CD4-positive, alpha-beta T cell (primary cell): ENCODE data around the gene GAPDH. TPM values are rescaled to one million over a fixed set of nuclear protein-coding genes. Genes with fewer than 3 reads are reported as not detected.
A peak's percentile ranks its signal among the peaks of the same experiment; 100 is the strongest.

Experiments
- ATAC-seq: fragments of 200-7000 bp; cut with Tn5 transposase; one replicate; pipeline ENCODE4 v1.10.0; 2022; ENCODE audit warnings: mild to moderate bottlenecking; ENCODE audit not compliant: poor library complexity
- CTCF ChIA-PET: fragments of 350-600 bp; sonication (Branson Sonifier 250); formaldehyde crosslinking; loops from one replicate; lab custom pipeline; 2021; ENCODE audit warnings: antibody characterized with exemption, inconsistent platforms; lab: Charles Lee
- POLR2A ChIA-PET: fragments of 350-600 bp; sonication (Branson Sonifier 250); formaldehyde crosslinking; loops from one replicate; lab custom pipeline; 2021; ENCODE audit warnings: antibody characterized with exemption, inconsistent platforms; lab: Charles Lee
- DNase-seq, 14 experiments: peaks; one replicate each; pipeline ENCODE4 v3.0.0-alpha.2; 2013 to 2020; ENCODE audit warnings: mixed read lengths in 2 of 14
- H3K27ac ChIP-seq, 2 donors: one replicate each; pipeline versions ENCODE4 v1.5.1 to v1.7.0; 2013; ENCODE audit warnings: low read length in 2 of 2, low read depth in 1 of 2, mild to moderate bottlenecking in 1 of 2
- H3K27me3 ChIP-seq, 2 experiments: 1 replicate in 1 of 2; 2 replicates in 1 of 2; pipeline versions ENCODE4 v1.6.1 to v1.7.0; 2013; ENCODE audit warnings: low read length in 2 of 2, control low read depth in 1 of 2, mild to moderate bottlenecking in 1 of 2, moderate library complexity in 1 of 2; ENCODE audit not compliant: insufficient read depth in 2 of 2, control insufficient read depth in 1 of 2
- H3K36me3 ChIP-seq: one replicate; pipeline ENCODE4 v1.6.1; 2013; ENCODE audit warnings: low read length, control low read depth; ENCODE audit not compliant: insufficient read depth
- H3K4me1 ChIP-seq: one replicate; pipeline ENCODE4 v1.6.1; 2013; ENCODE audit warnings: low read length, control low read depth; ENCODE audit not compliant: insufficient read depth
- H3K4me3 ChIP-seq: one replicate; pipeline ENCODE4 v1.5.1; 2013; ENCODE audit warnings: mild to moderate bottlenecking, low read length, moderate library complexity
- H3K9me3 ChIP-seq, 2 experiments: 1 replicate in 1 of 2; 2 replicates in 1 of 2; pipeline versions ENCODE4 v1.6.1 to v1.7.0; 2013; ENCODE audit warnings: low read length in 2 of 2, mild to moderate bottlenecking in 2 of 2, control low read depth in 1 of 2, moderate library complexity in 1 of 2; ENCODE audit not compliant: control insufficient read depth in 1 of 2, insufficient read depth in 1 of 2
- H3K27ac Mint-ChIP-seq: one replicate; pipeline ENCODE4 v1.8.0; 2020; ENCODE audit warnings: mixed read lengths
- H3K27me3 Mint-ChIP-seq: one replicate; pipeline ENCODE4 v1.8.0; 2021; ENCODE audit warnings: mixed read lengths
- H3K36me3 Mint-ChIP-seq: one replicate; pipeline ENCODE4 v1.8.0; 2021; ENCODE audit warnings: low read depth, mixed read lengths
- H3K4me1 Mint-ChIP-seq: one replicate; pipeline ENCODE4 v1.8.0; 2021; ENCODE audit warnings: low read depth, mixed read lengths
- H3K4me3 Mint-ChIP-seq: one replicate; pipeline ENCODE4 v1.8.0; 2020; ENCODE audit warnings: mild to moderate bottlenecking, mixed read lengths
- H3K9me3 Mint-ChIP-seq: one replicate; pipeline ENCODE4 v1.8.0; 2020; ENCODE audit warnings: mixed read lengths
- CTCF ChIP-seq: fragments of 200-600 bp; IDR thresholded peaks from one replicate; pipeline ENCODE4 v1.8.0; 2022; ENCODE audit warnings: antibody characterized with exemption, mild to moderate bottlenecking
- intact Hi-C, 2 experiments: fragments of 100-400 bp; cut with DNase I in 1 of 2; cut with micrococcal nuclease in 1 of 2; formaldehyde crosslinking; loops; one replicate each; pipeline versions ENCODE4 v1.15.1 to v1.9.0; 2023 to 2025; cut with DNase I, micrococcal nuclease
- total RNA-seq, 174 experiments: library from RNA in 2 of 174; stranded (reverse) in 2 of 174; gene quantifications; one replicate each; pipeline ENCODE4 v1.2.3 and lab custom pipeline; 2021 to 2026

GAPDH gene
- total RNA-seq, 2 experiments from 2014 or later: 498 to 508 TPM

GRCh38 chr12:6533653-6533922 lies 729 bp upstream of the GAPDH start:
- Mint-ChIP-seq H3K27ac (peak overlapping the region; percentile 90), H3K27me3 (no peaks in the 10 kb centered on the region), H3K9me3 (no peaks in the 10 kb centered on the region), H3K4me1 (peaks cover 53% of the 10 kb centered on the region), H3K36me3 (peaks cover 87% of the 10 kb centered on the region), H3K4me3 (peak overlapping the region; percentile 96)
- ChIA-PET CTCF (interaction anchor here (1.4 kb wide), 1 partner anchor 72 kb away, joined by 3 read pairs; no protein-coding TSS in a partner anchor), POLR2A (interaction anchor here (0.7 to 6.5 kb wide), 12 partner anchors 18 to 259 kb away, joined by 3 to 58 read pairs (median 14); partner anchors contain the start of genes CD27, MRPL51, TAPBPL and VAMP1)
- H3K36me3 ChIP-seq: peaks cover 58% of the 10 kb centered on the region
- peak overlapping the region; percentile 88 for H3K4me3 ChIP-seq
- H3K9me3 ChIP-seq: peaks cover 0 to 4% of the 10 kb centered on the region in 2 experiments
- DNase-seq (no peak), ATAC-seq (no peak)
- intact Hi-C loops: no loop called here
- no peak for TF ChIP-seq CTCF
- peak overlapping the region; percentile 91 to 93 for H3K27ac ChIP-seq
- H3K4me1 ChIP-seq: peaks cover 62% of the 10 kb centered on the region
- H3K27me3 ChIP-seq: no peaks in the 10 kb centered on the region

GRCh38 chr12:6534695-6534944 lies 303 bp downstream of the GAPDH start:
- Mint-ChIP-seq H3K27me3 (no peaks in the 10 kb centered on the region), H3K4me1 (peaks cover 58% of the 10 kb centered on the region)
- peak; percentile 52 for ATAC-seq

GRCh38 chr12:6534945-6535696 lies 804 bp downstream of the GAPDH start:
- peak overlapping the region; percentile 91 to 93 for H3K27ac ChIP-seq
- ChIA-PET POLR2A (interaction anchor here (0.5 to 6.5 kb wide), 26 partner anchors 17 to 424 kb away, joined by 3 to 58 read pairs (median 4); partner anchors contain the start of genes C12orf57, CD27, COPS7A and MRPL51), CTCF (interaction anchor here (0.8 to 4.5 kb wide), 11 partner anchors 18 to 339 kb away, joined by 3 to 31 read pairs (median 3); partner anchors contain the start of genes MRPL51 and VAMP1)
- peak overlapping the region; percentile 90 for H3K27ac Mint-ChIP-seq
- peaks cover 63% of the 10 kb centered on the region for H3K4me1 Mint-ChIP-seq
- DNase-seq (peak; percentile 50 to 89 (median 72)), ATAC-seq (peak; percentile 33)
- TF ChIP-seq CTCF: no peak
- intact Hi-C loops: loop anchor here (1.0 to 5.0 kb wide), 6 partner anchors 41 to 213 kb away; partner anchors contain the start of genes VAMP1 (in 2 of the 2), MRPL51 (in 1 of the 2) and NCAPD2 (in 1 of the 2)
- H3K36me3 Mint-ChIP-seq: peaks cover 79% of the 10 kb centered on the region
- peak overlapping the region; percentile 88 for H3K4me3 ChIP-seq
- peaks cover 74% of the 10 kb centered on the region for H3K4me1 ChIP-seq
- no peaks in the 10 kb centered on the region for H3K27me3 ChIP-seq
- no peaks in the 10 kb centered on the region for H3K27me3 Mint-ChIP-seq
- H3K4me3 Mint-ChIP-seq: peak overlapping the region; percentile 96
- peaks cover 46% of the 10 kb centered on the region for H3K36me3 ChIP-seq
- no peaks in the 10 kb centered on the region for H3K9me3 Mint-ChIP-seq
- H3K9me3 ChIP-seq: peaks cover 0 to 4% of the 10 kb centered on the region in 2 experiments

More at GRCh38 chr12:6534695-6534944, 303 bp downstream of the GAPDH start:
- peaks cover 0 to 4% of the 10 kb centered on the region in 2 experiments for H3K9me3 ChIP-seq
- CTCF ChIA-PET: interaction anchor here (0.9 to 4.5 kb wide), 6 partner anchors 19 to 211 kb away, joined by 3 to 31 read pairs (median 3); partner anchors contain the start of gene VAMP1
- H3K27ac ChIP-seq: peak overlapping the region; percentile 91 to 93
- Mint-ChIP-seq H3K9me3 (no peaks in the 10 kb centered on the region), H3K4me3 (peak overlapping the region; percentile 96), H3K36me3 (peaks cover 84% of the 10 kb centered on the region), H3K27ac (peak overlapping the region; percentile 90)
- DNase-seq: peak in 4 of 14 experiments; percentile 69 to 85 (median 78)
- intact Hi-C loops: loop anchor here (1.0 to 2.0 kb wide), 4 partner anchors 40 to 194 kb away; partner anchors contain the start of genes MRPL51 (in 1 of the 2), NCAPD2 (in 1 of the 2) and VAMP1 (in 1 of the 2)
- peaks cover 69% of the 10 kb centered on the region for H3K4me1 ChIP-seq
- POLR2A ChIA-PET: interaction anchor here (1.0 to 6.5 kb wide), 20 partner anchors 24 to 424 kb away, joined by 3 to 58 read pairs (median 6); partner anchors contain the start of genes C12orf57, CD27, COPS7A and MRPL51
- H3K36me3 ChIP-seq: peaks cover 51% of the 10 kb centered on the region
- H3K4me3 ChIP-seq: peak overlapping the region; percentile 88
- no peak for TF ChIP-seq CTCF
- no peaks in the 10 kb centered on the region for H3K27me3 ChIP-seq
